GM12873 (cell line): ENCODE results near the gene SPATA13.

Experiments
- CTCF ChIP-seq: IDR thresholded peaks from 2 replicates; pipeline ENCODE4 v1.5.1; 2012; ENCODE audit warnings: low read depth, mild to moderate bottlenecking, moderate library complexity, low read length, control low read depth; ENCODE audit not compliant: insufficient read depth; ENCODE audit errors: missing control alignments

SPATA13 gene

GRCh38 chr13:24133021-24133795 lies 27.3 kb upstream of the SPATA13 start:
- no peak for TF ChIP-seq CTCF

GRCh38 chr13:24134231-24134630 lies 26.3 kb upstream of the SPATA13 start:
- no peak for TF ChIP-seq CTCF

GRCh38 chr13:24134757-24135156 lies 25.8 kb upstream of the SPATA13 start:
- no peak for TF ChIP-seq CTCF

GRCh38 chr13:24135674-24136300 lies 24.7 kb upstream of the SPATA13 start:
- TF ChIP-seq CTCF: no peak

- TF ChIP-seq CTCF: no peak
These were observed 21.6 kb upstream of the SPATA13 start for GRCh38 chr13:24138911-24139310.

- TF ChIP-seq CTCF: no peak
These were observed 19.1 kb upstream of the SPATA13 start for GRCh38 chr13:24141333-24141910.

- TF ChIP-seq CTCF: no peak
These were observed 18.1 kb upstream of the SPATA13 start for GRCh38 chr13:24142453-24142852.
